Non-pigmented ciliary epithelial cell (primary cell): ENCODE measurements around the gene NT5DC4.

Experiments
- DNase-seq: peaks from one replicate; pipeline ENCODE4 v3.0.0-alpha.2; 2010; ENCODE audit warnings: low read depth

Gene NT5DC4

DNA sequence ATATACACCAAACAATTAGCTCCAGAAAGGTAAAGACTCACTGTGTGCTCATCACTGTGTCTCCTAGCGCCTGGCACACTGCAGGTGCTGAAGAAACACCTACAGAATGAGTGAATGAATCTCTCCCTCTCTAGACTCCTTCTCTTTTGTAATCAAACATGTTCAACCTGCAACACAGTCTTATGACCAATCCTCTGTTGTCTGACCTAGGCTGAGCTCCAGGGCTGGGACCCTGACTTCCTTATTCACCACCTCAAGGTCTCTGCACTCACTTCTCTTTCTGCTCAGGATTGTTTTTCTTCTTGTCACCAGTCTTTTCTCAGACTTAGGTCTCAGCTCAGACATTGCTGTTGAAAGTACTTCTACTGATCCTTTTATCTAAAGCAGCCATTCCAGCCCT is 33.7 kb downstream of the NT5DC4 start:
- DNase-seq, result no peak

DNA sequence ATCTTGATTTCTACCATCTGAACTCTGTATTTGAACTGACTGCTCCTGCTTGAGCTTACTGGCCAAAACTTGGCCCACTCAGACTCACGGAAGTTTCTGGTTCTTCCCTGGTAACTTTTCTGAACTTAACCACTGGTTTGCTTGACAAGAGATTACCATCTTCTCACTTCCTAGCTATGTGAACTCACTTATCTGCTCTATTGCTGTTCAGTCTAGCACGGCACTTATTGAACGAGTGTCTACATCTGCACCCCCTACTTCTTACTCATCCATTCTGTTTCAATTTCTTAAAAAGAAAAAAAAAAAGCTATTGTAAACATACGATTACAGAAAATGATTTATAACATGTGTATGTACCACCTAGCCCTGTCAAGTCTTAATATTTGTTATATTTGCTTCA is 34.6 kb downstream of the NT5DC4 start:
- no peak for DNase-seq

DNA sequence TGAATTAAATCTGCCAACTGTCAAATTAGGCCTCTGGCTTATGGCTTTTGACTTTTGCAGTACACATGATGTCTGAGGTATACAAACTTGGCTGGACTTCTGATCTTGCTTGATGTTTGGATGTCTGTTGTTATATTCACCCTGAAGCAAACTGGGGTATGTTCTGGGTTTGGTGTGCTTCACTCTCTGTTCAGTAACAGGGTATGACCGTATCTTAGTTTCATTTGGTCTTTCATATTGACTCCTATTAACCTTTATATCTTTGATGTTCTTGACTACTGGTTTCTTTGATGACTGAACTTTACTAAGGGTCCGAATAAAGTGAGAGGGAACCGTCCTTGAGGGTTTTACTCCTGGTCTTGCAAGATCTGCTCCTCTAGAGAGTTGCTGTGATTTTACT is 35.4 kb downstream of the NT5DC4 start:
- DNase-seq, result no peak

DNA sequence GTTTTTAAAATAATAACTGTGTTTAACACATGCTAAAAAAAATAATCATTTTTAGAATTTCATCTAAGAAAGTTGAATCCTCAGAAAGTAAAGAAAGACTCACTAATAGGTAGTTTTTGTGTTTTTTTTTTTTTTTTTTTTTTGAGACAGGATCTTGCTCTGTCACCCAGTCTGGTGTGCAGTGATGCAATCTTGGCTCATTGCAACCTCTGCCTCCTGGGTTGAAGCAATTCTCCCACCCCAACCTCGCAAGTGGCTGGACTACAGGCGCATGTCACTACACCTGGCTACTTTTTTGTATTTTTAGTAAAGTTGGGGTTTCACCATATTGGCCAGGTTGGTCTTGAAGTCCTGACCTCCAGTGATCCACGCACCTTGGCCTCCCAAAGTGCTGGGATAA is 36.4 kb downstream of the NT5DC4 start:
- DNase-seq, result no peak

DNA sequence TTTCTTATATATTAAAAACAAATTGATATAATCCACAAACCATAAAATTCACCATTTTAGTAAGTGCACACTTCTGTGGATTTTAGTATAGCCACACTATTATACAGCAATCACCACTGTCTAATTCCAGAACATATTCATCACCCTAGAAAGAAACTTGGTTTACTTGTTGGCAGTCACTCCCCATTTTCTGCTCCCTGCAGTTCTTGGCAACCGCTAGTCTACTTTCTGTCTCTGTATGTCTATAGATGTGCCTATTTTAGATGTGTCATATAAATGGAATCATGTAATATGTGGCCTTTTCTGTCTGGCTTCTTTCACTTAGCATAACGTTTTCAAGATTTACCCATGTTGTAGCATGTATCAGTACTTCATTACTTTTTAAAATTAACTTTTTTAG is 37.9 kb downstream of the NT5DC4 start:
- DNase-seq, result no peak

DNA sequence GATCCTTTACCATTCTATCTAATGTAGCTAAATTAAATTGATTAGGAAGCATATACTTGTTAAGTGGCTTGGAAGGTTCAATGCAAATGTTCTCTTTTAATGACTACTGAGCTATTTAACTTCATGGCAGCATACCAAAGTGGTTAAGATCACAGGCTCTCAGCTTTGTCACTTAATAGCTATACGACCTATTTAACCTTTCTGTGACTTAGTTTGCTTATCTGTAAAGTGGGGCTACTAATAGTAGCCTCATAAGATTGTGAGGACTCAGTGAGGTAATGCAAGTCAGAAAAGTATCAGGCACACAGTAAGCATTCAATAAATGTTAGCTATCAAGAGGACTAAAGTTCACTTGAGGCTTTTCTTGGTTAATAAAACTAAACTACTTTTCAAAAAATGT is 39.3 kb downstream of the NT5DC4 start:
- no peak for DNase-seq

DNA sequence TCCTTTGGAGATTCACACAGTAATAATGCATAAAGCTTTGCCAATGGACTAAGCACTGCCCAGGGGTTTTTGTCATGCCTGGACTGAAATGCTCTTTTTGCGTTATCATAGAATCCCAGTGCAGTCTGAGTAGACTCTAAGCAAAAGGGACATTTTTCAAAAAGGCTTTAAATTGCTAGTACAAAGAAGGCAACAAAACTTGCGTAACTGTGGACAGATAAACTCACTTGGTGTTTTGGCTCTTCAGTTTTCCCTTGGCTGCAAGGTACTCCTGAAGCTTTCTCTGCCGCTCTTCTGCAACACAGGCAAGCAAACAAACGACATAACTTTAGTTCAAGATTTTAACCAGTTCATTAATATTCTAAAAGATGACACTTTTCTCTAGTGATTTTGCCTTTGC is 41.5 kb downstream of the NT5DC4 start:
- no peak for DNase-seq

DNA sequence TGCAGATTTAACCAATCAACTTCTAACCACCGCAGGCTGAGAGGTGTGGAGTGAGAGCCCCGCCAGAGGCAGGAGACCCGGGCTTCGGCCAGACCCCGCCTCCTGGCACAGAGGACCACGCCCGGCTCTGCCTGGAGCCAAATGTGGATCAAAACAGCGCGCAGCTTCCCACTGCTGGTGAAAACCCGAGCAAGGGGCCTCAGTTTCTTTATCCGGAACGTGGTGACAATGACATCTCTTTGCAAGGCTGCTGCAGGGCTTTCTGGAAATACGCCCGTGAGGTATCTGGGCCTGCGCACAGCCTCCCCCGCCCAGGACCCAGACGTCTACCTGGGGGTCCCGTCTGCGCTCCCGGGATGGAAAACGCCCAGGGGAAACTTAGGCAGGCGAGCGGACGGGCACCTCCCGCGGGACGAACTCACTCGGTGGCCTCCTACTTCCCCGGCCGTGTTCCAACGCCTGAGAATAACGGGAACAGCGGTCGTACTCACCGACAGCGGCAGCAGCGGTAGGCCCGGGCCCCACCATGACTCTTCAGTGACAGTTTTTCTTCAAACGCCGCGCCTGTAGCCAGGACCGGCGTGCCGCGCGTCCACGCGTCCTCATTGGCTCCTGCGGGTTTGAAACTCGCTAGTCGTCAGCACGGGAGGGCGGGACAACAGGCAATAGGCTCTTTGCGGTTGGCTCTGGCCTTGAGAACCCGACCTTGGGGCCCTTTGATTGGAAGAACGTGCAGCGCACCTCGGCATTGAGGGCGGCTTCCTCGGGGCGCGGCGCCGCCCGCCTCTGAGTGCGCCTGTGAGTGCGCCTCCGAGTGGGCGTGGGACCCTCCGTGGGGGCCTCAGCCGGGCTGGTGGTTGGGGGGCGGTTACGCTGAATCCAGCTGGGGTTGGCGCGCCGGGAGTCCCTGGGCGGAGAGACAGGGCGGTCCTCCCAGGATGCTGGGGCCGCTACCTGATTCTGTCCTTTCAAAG is 43.5 kb downstream of the NT5DC4 start, which contains the start of gene CKAP2L:
Gene CKAP2L (minus strand): TSS at position 539 of the 974 bp plus-strand sequence. CDS start 11 bp downstream, at position 528.
- peak; percentile 94 for DNase-seq

DNA sequence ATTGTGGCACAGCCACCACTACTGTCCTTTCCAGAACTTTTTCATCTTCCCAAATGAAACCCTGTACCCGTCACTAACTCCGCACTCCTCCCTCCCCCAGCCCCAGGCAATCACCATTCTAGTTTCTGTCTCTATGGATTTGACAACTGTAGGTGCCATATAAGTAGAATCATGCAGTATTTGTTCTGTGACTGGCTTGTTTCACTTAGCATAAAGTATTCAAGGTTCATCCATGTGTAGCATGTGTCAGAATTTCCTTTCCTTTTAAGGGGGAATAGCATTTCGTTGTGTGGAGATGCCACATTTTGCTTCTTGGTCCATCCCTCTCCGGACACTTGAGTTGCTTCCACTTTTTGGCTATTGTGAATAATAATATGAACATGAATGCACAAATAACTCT is 44.4 kb downstream of the NT5DC4 start:
- DNase-seq, result no peak

DNA sequence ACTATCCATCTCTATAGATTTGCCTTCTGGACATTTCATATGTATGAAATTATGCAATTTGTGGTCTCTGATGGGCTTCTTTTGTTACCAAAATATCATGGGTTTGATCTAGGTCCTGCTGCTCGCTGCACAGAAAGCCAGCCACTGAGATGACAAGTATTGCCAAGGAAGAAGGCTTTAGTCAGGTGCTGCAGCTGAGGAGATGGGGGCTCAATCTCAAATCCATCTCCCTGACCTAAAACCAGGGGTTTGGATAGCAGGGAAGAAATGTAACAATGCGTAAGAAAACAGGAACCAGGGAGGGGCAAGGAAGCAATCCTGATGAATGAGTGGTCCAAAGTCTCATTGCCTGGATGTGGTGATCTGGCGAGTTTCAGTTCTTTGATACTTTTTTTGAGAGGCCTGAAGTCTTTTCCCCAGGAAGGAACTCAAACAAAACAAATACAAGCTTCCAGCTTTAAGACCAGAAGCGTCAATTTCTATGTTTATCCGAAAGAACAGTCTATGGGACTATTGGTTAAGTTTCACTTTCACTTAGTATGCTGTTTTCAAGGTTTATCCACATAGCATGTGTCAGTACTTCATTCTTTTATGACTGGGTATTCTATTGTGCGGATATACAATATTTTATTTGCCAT is 47.0 kb downstream of the NT5DC4 start:
- no peak for DNase-seq

DNA sequence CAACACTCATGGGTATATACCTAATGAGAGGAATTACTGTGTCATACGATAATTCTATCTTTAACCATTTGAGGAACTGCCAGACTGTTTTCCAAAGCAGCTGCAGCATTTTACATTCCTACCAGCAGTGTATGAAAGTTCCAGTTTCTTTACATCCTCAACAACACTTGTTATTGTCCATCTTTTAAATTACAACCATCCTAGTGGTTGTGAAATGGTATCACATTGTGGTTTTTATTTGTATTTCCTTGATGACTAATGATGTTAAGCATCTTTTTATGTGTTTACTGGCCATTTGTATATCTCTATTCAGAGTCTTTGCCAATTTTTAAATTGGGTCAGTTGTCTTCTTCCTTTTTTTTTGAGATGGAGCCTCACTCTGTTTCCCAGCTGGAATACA is 47.6 kb downstream of the NT5DC4 start:
- no peak for DNase-seq

DNA sequence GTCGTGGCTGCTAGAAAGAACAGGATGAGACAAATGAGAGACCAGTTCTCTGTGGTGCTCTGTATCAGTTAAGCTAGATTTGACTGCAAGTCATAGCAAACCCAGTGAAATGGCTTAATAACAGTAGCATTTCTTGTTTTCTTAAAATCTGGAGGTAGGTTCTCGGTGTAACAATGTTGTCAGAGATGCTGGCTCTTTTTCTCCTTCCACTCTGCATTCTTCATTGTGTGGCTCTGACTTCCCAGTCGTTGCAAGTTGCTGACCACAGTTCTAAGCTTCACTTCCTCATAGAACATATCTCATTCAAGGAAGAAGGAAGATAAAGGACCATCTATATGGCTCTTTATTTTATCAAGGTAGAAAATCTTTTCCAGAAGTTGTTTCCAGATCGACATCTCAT is 51.5 kb downstream of the NT5DC4 start:
- DNase-seq, result no peak

DNA sequence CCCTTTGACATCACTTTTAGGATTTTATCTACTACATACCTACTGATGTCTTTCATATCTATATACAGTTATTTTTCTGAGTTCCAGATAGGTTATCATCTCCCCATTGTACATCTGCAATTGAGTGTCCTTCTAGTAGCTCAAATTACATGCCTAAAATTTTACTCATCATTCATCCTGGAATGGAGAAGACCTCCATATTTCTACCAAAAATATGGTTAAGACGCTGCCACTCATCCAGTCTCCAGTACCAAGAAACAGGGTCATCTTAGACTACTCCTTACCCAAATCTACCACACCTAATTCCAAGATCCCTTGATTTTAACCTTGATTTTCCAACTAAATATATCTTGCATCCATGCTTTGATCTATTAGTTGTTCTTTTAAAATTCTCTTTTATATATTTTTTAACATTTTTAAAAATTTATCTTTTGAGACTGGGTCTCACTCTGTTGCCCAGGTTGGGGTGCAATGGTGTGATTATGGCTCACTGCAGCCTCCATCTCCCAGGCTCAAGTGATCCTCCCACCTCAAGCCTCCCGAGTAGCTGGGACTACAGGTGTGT is 52.2 kb downstream of the NT5DC4 start:
- no peak for DNase-seq

DNA sequence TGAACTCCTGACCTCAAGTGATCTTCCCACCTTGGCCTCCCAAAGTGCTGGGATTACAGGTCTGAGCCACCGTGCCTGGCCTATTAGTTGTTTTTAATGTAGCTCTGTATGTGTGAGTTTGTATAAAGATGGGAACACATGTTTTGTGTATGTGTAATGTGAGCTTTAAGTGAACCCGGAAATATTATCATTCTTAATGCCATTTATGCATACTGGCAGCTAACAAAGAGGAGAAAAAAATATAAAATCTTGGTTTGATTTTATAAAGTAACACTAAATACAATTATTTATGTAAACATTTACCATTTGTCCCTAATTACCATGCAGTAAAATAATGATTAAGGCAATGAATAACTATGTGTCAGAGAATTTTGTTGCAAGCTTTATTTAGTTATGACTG is 52.7 kb downstream of the NT5DC4 start:
- no peak for DNase-seq

DNA sequence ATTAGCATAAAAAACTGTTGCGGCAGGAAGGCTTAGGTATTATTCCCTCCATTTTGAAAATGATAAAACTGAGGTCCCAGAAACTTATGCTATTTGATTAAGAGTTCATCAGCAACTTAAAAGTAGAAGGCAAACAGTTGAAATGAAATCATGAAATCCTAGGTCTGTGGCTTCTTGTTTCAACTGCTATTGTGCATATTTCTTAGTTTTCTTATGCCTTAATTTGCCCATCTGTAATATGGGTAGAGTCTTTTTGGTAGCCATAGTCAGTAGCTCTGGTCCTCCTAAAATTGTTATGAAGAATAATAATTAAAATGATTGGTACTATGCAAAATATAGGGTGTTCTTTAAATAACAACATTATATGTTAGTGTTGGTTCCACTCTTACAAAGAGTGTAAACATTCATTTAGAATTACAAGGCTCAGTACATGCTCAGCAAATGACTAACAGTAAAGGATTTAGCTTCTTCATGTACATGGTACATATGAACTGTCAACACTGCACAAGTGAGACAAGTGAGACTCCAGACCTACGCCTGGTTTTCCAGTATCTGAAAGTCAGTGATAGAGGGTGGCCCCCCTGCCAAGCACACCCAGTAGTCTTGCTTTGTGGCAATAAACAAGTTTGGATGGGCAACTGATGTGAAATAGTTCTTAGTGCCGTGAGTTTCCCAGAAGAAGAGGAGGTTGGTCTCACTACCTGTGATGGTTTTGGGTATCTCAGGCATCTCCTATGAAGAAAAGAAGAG is 53.9 kb downstream of the NT5DC4 start:
- DNase-seq, result no peak

DNA sequence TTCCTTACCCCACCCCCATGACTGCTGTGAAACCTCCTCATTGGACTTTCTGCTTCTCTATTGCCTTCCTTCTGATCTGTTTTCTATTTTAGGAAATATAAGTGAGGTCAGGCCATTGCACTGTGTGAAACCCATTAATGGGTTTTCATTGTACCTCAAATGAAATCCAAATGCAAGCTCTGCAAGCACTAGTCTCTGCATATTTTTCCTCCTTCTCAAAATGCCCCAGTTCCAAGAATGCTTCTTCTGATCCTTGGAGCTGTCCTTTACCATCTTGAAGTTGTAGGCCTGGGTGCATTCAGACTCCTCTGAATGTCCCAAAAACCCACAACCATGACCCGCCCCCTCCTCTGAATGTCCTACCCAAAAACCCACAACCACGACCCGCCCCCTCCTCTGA is 55.3 kb downstream of the NT5DC4 start:
- DNase-seq, result no peak

DNA sequence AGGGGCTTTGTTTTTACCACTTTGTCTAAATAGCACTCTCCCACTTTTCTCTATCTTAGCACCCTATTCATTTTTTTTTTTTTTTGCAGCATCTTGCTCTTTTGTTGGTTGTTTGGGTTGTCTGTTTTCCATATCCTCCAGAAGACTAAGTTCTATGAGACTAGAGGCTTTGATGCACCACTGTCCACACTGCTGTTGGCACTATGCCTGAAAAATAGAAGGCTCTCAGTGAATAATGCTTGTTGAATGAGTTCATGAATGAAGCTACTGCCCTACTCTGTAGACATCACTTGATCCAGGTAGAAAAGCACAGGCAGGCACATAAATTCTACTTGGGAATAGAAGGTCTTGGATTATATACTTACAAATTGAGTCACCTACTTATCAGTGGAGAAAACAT is 56.2 kb downstream of the NT5DC4 start:
- DNase-seq, result no peak

DNA sequence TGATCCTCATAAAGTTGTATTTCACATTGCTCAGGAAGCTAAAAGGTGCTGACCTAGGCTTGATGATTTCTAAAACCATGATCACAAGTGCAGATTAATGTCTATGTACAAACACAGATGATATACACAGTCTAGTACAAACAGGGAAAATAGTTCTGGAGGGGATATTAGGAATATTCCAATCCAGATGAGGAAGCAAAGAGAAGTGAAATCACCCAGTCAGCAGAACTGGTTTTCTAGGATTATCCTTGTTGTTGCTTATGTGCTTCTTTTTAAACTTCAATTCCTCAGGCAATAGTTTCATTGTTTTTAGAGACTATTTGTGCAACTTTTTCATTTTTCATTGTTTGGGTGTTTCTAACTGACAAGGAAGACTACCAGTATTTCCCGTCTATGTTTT is 58.8 kb downstream of the NT5DC4 start:
- DNase-seq, result no peak

DNA sequence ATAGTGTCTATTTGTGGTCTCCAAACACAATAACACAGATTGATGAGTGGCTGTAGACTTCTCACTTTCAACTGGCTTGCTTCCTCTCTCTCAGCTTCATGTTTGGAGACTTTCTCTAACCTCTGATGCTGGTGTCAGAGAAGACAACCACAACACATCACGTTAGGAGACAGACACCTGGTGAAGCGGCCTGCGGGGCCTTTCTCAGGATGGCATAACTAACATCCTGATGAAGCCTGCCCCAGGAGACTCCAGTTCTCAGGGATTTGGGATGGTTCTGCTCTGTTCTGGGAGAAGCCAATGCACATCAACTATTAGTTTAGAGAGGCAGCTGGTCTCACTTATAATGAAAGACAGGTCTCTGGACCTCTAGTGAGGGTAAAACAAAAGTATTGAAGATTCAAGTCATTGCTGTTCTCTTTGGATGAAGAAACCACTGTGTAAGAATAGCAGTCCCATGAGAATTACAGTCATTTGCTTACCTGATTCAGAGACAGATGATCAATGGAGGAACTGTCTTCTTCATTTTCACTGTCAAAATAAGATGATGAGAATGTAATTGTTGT is 61.5 kb downstream of the NT5DC4 start:
- no peak for DNase-seq

DNA sequence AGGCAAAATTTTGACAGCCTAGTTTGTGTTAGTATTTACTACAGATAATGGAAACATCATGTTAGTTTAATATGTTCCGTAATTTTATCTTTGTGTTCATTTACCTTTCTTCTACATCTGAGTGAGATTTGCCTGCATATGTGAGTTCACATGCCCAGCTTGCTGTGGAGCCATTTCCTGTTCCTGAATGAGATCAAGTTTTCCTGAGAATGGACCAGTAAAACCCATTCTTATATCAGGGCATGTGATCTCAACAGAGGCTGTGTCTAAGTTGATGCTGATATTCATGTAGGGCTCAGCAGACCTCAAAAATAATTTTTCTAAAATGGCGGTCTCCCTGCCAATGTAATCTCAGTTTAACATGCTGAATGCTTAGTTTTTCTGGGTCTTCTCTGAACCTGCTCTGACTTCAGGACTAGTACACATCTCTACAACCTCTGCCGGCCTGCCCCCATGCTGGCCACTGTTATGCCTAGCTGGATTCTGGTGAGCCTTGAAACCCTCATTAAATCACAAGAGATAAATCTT is 62.4 kb downstream of the NT5DC4 start:
- DNase-seq, result no peak
